ENCODE results near the gene ASTL. TPM values are rescaled to one million over a fixed set of nuclear protein-coding genes. Genes with fewer than 3 reads are reported as not detected.
A peak's percentile ranks its signal among the peaks of the same experiment; 100 is the strongest.

The ASTL gene
- total RNA-seq, 1 experiment from 2014 or later: 0.23 TPM

DNA sequence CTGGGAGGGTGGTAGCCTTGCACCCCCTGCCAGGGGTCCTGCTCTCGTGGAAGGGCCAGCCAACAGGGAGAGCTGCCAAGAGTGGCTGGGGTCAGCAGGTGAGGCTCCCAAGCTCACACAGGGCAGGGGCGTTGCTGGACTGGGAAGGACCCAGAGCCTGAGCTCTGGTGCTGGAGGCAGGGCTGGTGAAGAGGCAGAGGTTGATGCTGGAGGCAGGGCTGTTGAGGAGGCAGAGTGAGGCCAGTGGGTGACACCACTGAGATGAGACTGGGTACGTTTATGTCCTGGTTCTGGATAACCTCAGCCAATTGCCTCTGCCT, 29.0 kb downstream of the ASTL start:
- Histone ChIP-seq H3K4me3 (ENCODE audit: low read depth, low read length) (no peak overlapping the region), H3K4me1 (peaks cover 9% of the 10 kb centered on the region; the same call in 1 of the 2 replicates), H3K9me3 (peaks cover 7% of the 10 kb centered on the region; the same call in 1 of the 2 replicates), H3K36me3 (ENCODE audit: control insufficient read depth, insufficient read depth, low read length) (no peaks in the 10 kb centered on the region), H3K27me3 (replicated peaks; ENCODE audit: control insufficient read depth, insufficient read depth, low read length) (no peaks in the 10 kb centered on the region)
- no peak overlapping the region for H3K4me3 Mint-ChIP-seq (ENCODE audit: unreplicated experiment)
- intact Hi-C loops (cut with micrococcal nuclease; ENCODE audit: unreplicated experiment): loop anchor here (2.0 kb wide), 1 partner anchor 65 kb away; no protein-coding TSS in a partner anchor
- DNase-seq: no peak
- H3K27ac Mint-ChIP-seq (ENCODE audit: unreplicated experiment): no peak overlapping the region
- no peaks in the 10 kb centered on the region for H3K9me3 Mint-ChIP-seq (ENCODE audit: unreplicated experiment)
- H3K27me3 Mint-ChIP-seq (ENCODE audit: insufficient read depth, unreplicated experiment): no peaks in the 10 kb centered on the region
- no peaks in the 10 kb centered on the region for H3K36me3 Mint-ChIP-seq (ENCODE audit: insufficient read depth, unreplicated experiment)
- no TSS peak for BruUV-seq (replicated peaks)
- TF ChIP-seq CTCF (IDR thresholded peaks at IDR 0.05; ENCODE audit: insufficient read depth in 1 of 2, low read depth in 1 of 2, low read length in 1 of 2, severe bottlenecking in 1 of 2, unreplicated experiment in 1 of 2): no peak
- no peaks in the 10 kb centered on the region for H3K4me1 Mint-ChIP-seq (ENCODE audit: low read depth, unreplicated experiment)
- CTCF ChIA-PET: interaction anchor here (2.6 kb wide), 1 partner anchor 8 kb away, joined by 10 read pairs; the partner anchor contains the start of gene ADRA2B
- POLR2A ChIA-PET: no interaction called here

DNA sequence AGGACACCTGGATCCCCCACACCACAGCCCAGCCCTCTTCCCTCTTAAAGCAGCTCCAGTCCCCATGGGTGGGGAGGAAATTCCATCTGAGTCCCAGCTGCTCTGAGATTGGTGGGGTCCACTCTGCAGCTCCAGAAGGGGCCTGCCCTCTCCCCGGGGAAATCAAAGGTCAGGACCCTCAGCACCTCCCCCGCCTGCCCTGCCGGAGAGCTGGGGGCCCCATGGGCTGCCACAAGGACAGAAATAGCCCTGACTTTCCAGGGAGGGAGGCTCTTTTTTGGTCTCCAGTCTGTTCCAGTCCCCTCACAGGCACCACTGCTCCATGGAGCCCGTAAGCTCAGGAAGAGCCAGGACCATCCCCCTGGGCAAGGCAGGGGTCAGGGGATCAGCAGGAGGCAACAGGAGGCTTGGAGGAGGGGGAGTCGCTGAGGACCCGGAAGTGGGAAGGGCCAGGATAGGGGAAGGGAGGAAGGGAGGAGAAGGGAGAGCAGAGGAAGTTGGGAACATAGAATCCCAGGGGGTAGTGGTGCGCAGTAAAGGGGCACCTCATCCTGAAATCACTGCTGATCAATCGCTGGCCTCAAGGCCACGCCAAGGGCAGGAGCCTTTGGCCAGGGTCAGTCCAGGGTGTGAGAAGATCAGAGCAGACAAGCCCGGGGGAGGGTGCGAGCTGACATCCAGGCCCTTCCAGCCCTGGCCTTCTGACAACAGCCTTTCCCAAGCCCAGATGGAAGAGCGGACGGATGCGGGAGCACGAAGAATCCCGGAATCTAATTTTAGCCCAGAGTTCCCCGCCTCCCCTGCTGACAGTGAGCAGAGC, 29.6 kb downstream of the ASTL start:
- Histone ChIP-seq H3K36me3 (ENCODE audit: control insufficient read depth, insufficient read depth, low read length) (no peaks in the 10 kb centered on the region), H3K27me3 (replicated peaks; ENCODE audit: control insufficient read depth, insufficient read depth, low read length) (no peaks in the 10 kb centered on the region), H3K4me3 (ENCODE audit: low read depth, low read length) (no peak overlapping the region), H3K9me3 (peaks cover 7% of the 10 kb centered on the region; the same call in 1 of the 2 replicates), H3K4me1 (peaks cover 9% of the 10 kb centered on the region; the same call in 1 of the 2 replicates)
- Mint-ChIP-seq H3K4me1 (ENCODE audit: low read depth, unreplicated experiment) (no peaks in the 10 kb centered on the region), H3K4me3 (ENCODE audit: unreplicated experiment) (no peak overlapping the region), H3K27me3 (ENCODE audit: insufficient read depth, unreplicated experiment) (no peaks in the 10 kb centered on the region), H3K27ac (ENCODE audit: unreplicated experiment) (peak overlapping the region; percentile 21), H3K36me3 (ENCODE audit: insufficient read depth, unreplicated experiment) (no peaks in the 10 kb centered on the region), H3K9me3 (ENCODE audit: unreplicated experiment) (no peaks in the 10 kb centered on the region)
- intact Hi-C loops (cut with micrococcal nuclease; ENCODE audit: unreplicated experiment): loop anchor here (2.0 kb wide), 1 partner anchor 66 kb away; no protein-coding TSS in a partner anchor
- CTCF ChIA-PET: interaction anchor here (0.6 to 2.6 kb wide), 2 partner anchors 8 to 146 kb away, joined by 3 to 10 read pairs; partner anchors contain the start of gene ADRA2B
- POLR2A ChIA-PET: interaction anchor here (0.6 kb wide), 1 partner anchor 93 kb away, joined by 5 read pairs; no protein-coding TSS in a partner anchor
- no peak for TF ChIP-seq CTCF (IDR thresholded peaks at IDR 0.05; ENCODE audit: insufficient read depth in 1 of 2, low read depth in 1 of 2, low read length in 1 of 2, severe bottlenecking in 1 of 2, unreplicated experiment in 1 of 2)
- no peak for DNase-seq
- BruUV-seq (replicated peaks): no TSS peak

GRCh38 chr2:96108151-96108540, 30.2 kb downstream of the ASTL start:
- H3K4me3 ChIP-seq (ENCODE audit: low read depth, low read length): no peak overlapping the region
- H3K4me3 Mint-ChIP-seq (ENCODE audit: unreplicated experiment): no peak overlapping the region
- CTCF ChIA-PET: interaction anchor here (0.6 to 2.6 kb wide), 4 partner anchors 9 to 146 kb away, joined by 3 to 10 read pairs (median 3); partner anchors contain the start of gene ADRA2B

More at GRCh38 chr2:96108151-96108540, 30.2 kb downstream of the ASTL start:
- no peaks in the 10 kb centered on the region for H3K4me1 Mint-ChIP-seq (ENCODE audit: low read depth, unreplicated experiment)
- peak in 1 of 2 experiments; percentile 22 for DNase-seq
- TF ChIP-seq CTCF (IDR thresholded peaks at IDR 0.05; ENCODE audit: insufficient read depth in 1 of 2, low read depth in 1 of 2, low read length in 1 of 2, severe bottlenecking in 1 of 2, unreplicated experiment in 1 of 2): no peak
- no peaks in the 10 kb centered on the region for H3K27me3 Mint-ChIP-seq (ENCODE audit: insufficient read depth, unreplicated experiment)
- H3K36me3 Mint-ChIP-seq (ENCODE audit: insufficient read depth, unreplicated experiment): no peaks in the 10 kb centered on the region
- Histone ChIP-seq H3K36me3 (ENCODE audit: control insufficient read depth, insufficient read depth, low read length) (no peaks in the 10 kb centered on the region), H3K4me1 (peaks cover 9% of the 10 kb centered on the region; the same call in 1 of the 2 replicates), H3K27me3 (replicated peaks; ENCODE audit: control insufficient read depth, insufficient read depth, low read length) (no peaks in the 10 kb centered on the region), H3K9me3 (peaks cover 7% of the 10 kb centered on the region; the same call in 1 of the 2 replicates)
- intact Hi-C loops (cut with micrococcal nuclease; ENCODE audit: unreplicated experiment): loop anchor here (2.0 kb wide), 1 partner anchor 67 kb away; no protein-coding TSS in a partner anchor
- peak overlapping the region; percentile 21 for H3K27ac Mint-ChIP-seq (ENCODE audit: unreplicated experiment)
- BruUV-seq (replicated peaks): no TSS peak
- no peaks in the 10 kb centered on the region for H3K9me3 Mint-ChIP-seq (ENCODE audit: unreplicated experiment)
- POLR2A ChIA-PET: no interaction called here
